IMR-90 (cell line): Measurements from ENCODE around the gene SLC35E3. TPM values are rescaled to one million over a fixed set of nuclear protein-coding genes. Genes with fewer than 3 reads are reported as not detected.
A peak's percentile ranks its signal among the peaks of the same experiment; 100 is the strongest.

Experiments
- ATAC-seq: fragments of 200-7000 bp; cut with Tn5 transposase; 2 replicates; pipeline ENCODE4 v1.9.1; 2020; ENCODE audit warnings: low read depth, mild to moderate bottlenecking, moderate library complexity
- BruUV-seq: library from RNA; stranded (reverse); fragments of 400-500 nt; replicated peaks from 2 replicates; lab custom pipeline; 2021; lab: Mats Ljungman, UMichigan
- CTCF ChIA-PET: fragments of 300-600 bp; formaldehyde crosslinking; extraction: SDS; loops from one replicate; lab custom pipeline; 2021; ENCODE audit warnings: antibody characterized with exemption; lab: Yijun Ruan, JAX
- POLR2A ChIA-PET: fragments of 300-600 bp; sonication (Branson Sonifier 250); formaldehyde crosslinking; loops from one replicate; lab custom pipeline; 2022; ENCODE audit warnings: antibody characterized with exemption; ENCODE audit not compliant: unreplicated experiment; lab: Charles Lee
- DNase-seq: peaks from one replicate; pipeline ENCODE4 v3.0.0; 2013
- H2AFZ ChIP-seq: replicated peaks from 2 replicates; pipeline ENCODE3; 2013; ENCODE audit warnings: low read length, mild to moderate bottlenecking; ENCODE audit not compliant: poor library complexity
- H2AK5ac ChIP-seq: 2 replicates; pipeline ENCODE4 v1.6.1; 2013; ENCODE audit warnings: low read depth, low read length, inconsistent platforms
- H2AK9ac ChIP-seq: replicated peaks from 2 replicates; pipeline ENCODE3; 2013; ENCODE audit warnings: mild to moderate bottlenecking, low read depth, low read length, moderate library complexity; ENCODE audit not compliant: poor library complexity
- H2BK120ac ChIP-seq: 2 replicates; pipeline ENCODE4 v1.6.1; 2013; ENCODE audit warnings: low read depth, low read length, inconsistent platforms
- H2BK15ac ChIP-seq: 3 replicates; pipeline ENCODE4 v1.6.1; 2013; ENCODE audit warnings: low read depth, low read length, inconsistent platforms
- H2BK20ac ChIP-seq: 2 replicates; pipeline ENCODE4 v1.6.1; 2013; ENCODE audit warnings: low read depth, mild to moderate bottlenecking, inconsistent platforms, low read length, moderate library complexity
- H2BK5ac ChIP-seq: 2 replicates; pipeline ENCODE4 v1.6.1; 2013; ENCODE audit warnings: mild to moderate bottlenecking, low read depth, low read length, inconsistent platforms; ENCODE audit not compliant: poor library complexity, severe bottlenecking
- H3K14ac ChIP-seq: replicated peaks from 2 replicates; pipeline ENCODE4 v1.6.1; 2013; ENCODE audit warnings: low read depth, low read length, inconsistent platforms
- H3K18ac ChIP-seq: 2 replicates; pipeline ENCODE4 v1.6.1; 2013; ENCODE audit warnings: low read depth, low read length, control low read depth
- H3K23ac ChIP-seq: 2 replicates; pipeline ENCODE4 v1.6.1; 2013; ENCODE audit warnings: low read depth, low read length, inconsistent platforms
- H3K27ac ChIP-seq: 2 replicates; pipeline ENCODE4 v1.5.1; 2013; ENCODE audit warnings: mild to moderate bottlenecking, control low read depth, low read length; ENCODE audit not compliant: insufficient read depth
- H3K27me3 ChIP-seq: 2 replicates; pipeline ENCODE4 v1.6.1; 2013; ENCODE audit warnings: low read length; ENCODE audit not compliant: control insufficient read depth, insufficient read depth
- H3K36me3 ChIP-seq: 2 replicates; pipeline ENCODE4 v1.6.1; 2013; ENCODE audit warnings: low read length, mixed read lengths; ENCODE audit not compliant: control insufficient read depth, insufficient read depth
- H3K4ac ChIP-seq: 2 replicates; pipeline ENCODE4 v1.6.1; 2013; ENCODE audit warnings: low read depth, low read length, inconsistent platforms
- H3K4me1 ChIP-seq: 2 replicates; pipeline ENCODE4 v1.6.1; 2013; ENCODE audit warnings: low read length, mixed read lengths; ENCODE audit not compliant: control insufficient read depth, insufficient read depth
- H3K4me2 ChIP-seq: 2 replicates; pipeline ENCODE4 v1.6.1; 2013; ENCODE audit warnings: low read depth, mild to moderate bottlenecking, control low read depth, low read length, moderate library complexity
- H3K4me3 ChIP-seq: 2 replicates; pipeline ENCODE4 v1.5.1; 2013; ENCODE audit warnings: low read depth, mild to moderate bottlenecking, control low read depth, low read length, moderate library complexity; ENCODE audit not compliant: insufficient read depth
- H3K56ac ChIP-seq: 2 replicates; pipeline ENCODE4 v1.6.1; 2013; ENCODE audit warnings: low read length, inconsistent platforms; ENCODE audit not compliant: insufficient read depth; ENCODE audit errors: extremely low read depth
- H3K79me1 ChIP-seq, 2 experiments: 2 replicates each; pipeline ENCODE4 v1.6.1; 2013; ENCODE audit warnings: low read length in 2 of 2, inconsistent platforms in 1 of 2, low read depth in 1 of 2
- H3K9ac ChIP-seq: 2 replicates; pipeline ENCODE4 v1.6.1; 2013; ENCODE audit warnings: low read depth, low read length, control low read depth
- H3K9me1 ChIP-seq: 2 replicates; pipeline ENCODE4 v1.6.1; 2013; ENCODE audit warnings: low read length, inconsistent platforms; ENCODE audit not compliant: insufficient read depth
- H3K9me3 ChIP-seq: 2 replicates; pipeline ENCODE4 v1.6.1; 2013; ENCODE audit warnings: low read length; ENCODE audit not compliant: control insufficient read depth, insufficient read depth
- H4K20me1 ChIP-seq: 2 replicates; pipeline ENCODE4 v1.6.1; 2013; ENCODE audit warnings: low read length, inconsistent platforms; ENCODE audit not compliant: insufficient read depth
- H4K5ac ChIP-seq: 2 replicates; pipeline ENCODE4 v1.6.1; 2013; ENCODE audit warnings: mild to moderate bottlenecking, low read depth, low read length, control low read depth
- H4K8ac ChIP-seq, 2 experiments: 2 replicates each; pipeline ENCODE4 v1.6.1; 2013; ENCODE audit warnings: low read depth in 2 of 2, low read length in 2 of 2, control low read depth in 1 of 2, inconsistent platforms in 1 of 2
- H4K91ac ChIP-seq: 2 replicates; pipeline ENCODE4 v1.6.1; 2013; ENCODE audit warnings: low read depth, low read length, inconsistent platforms; ENCODE audit not compliant: insufficient read depth
- BHLHE40 ChIP-seq: fragments of 150-350 bp; IDR thresholded peaks from 2 replicates; pipeline ENCODE4 v1.6.1; 2016; ENCODE audit warnings: mild to moderate bottlenecking, low read depth, low read length
- CEBPB ChIP-seq: IDR thresholded peaks from 2 replicates; pipeline ENCODE4 v1.6.1; 2012; ENCODE audit warnings: low read depth, low read length, improper control_type of control experiment
- CHD1 ChIP-seq: IDR thresholded peaks from 2 replicates; pipeline ENCODE4 v1.6.1; 2012; ENCODE audit warnings: low read depth, low read length, improper control_type of control experiment
- CTCF ChIP-seq: conservative IDR thresholded peaks from 2 replicates; pipeline ENCODE4 v1.5.1; 2012; ENCODE audit warnings: mild to moderate bottlenecking, low read depth, low read length, improper control_type of control experiment
- FOS ChIP-seq: fragments of 150-350 bp; IDR thresholded peaks from 2 replicates; pipeline ENCODE4 v1.6.1; 2016; ENCODE audit warnings: low read depth, low read length
- MAFK ChIP-seq: IDR thresholded peaks from 2 replicates; pipeline ENCODE4 v1.6.1; 2012; ENCODE audit warnings: low read depth, low read length, improper control_type of control experiment
- MAZ ChIP-seq: IDR thresholded peaks from 2 replicates; pipeline ENCODE4 v1.6.1; 2012; ENCODE audit warnings: low read depth, mild to moderate bottlenecking, low read length, improper control_type of control experiment, moderate library complexity, borderline replicate concordance
- MXI1 ChIP-seq: IDR thresholded peaks from 2 replicates; pipeline ENCODE4 v1.6.1; 2012; ENCODE audit warnings: low read depth, mild to moderate bottlenecking, low read length, moderate library complexity, borderline replicate concordance
- NFE2L2 ChIP-seq: fragments of 150-350 bp; IDR thresholded peaks from 2 replicates; pipeline ENCODE4 v1.6.1; 2016; ENCODE audit warnings: low read depth, mild to moderate bottlenecking, low read length
- POLR2A ChIP-seq: IDR thresholded peaks from 2 replicates; pipeline ENCODE4 v1.6.1; 2012; ENCODE audit warnings: mild to moderate bottlenecking, low read depth, low read length
- RFX5 ChIP-seq: IDR thresholded peaks from 2 replicates; pipeline ENCODE4 v1.8.0; 2012; ENCODE audit warnings: low read depth, mild to moderate bottlenecking, low read length, moderate library complexity
- SMC3 ChIP-seq: fragments of 150-350 bp; IDR thresholded peaks from 2 replicates; pipeline ENCODE4 v1.6.1; 2016; ENCODE audit warnings: low read depth, mild to moderate bottlenecking, antibody characterized with exemption, low read length, moderate library complexity
- USF2 ChIP-seq: fragments of 150-350 bp; IDR thresholded peaks from 2 replicates; pipeline ENCODE4 v1.6.1; 2017; ENCODE audit warnings: mild to moderate bottlenecking, antibody characterized with exemption, low read length, low read depth
- WGBS, 2 experiments: methylation state at CpG; one replicate each; pipeline versions ENCODE4 v1.1.5 to v1.1.7; 2013; ENCODE audit warnings: missing lambda C conversion rate in 2 of 2; ENCODE audit not compliant: insufficient read length in 1 of 2; ENCODE audit errors: extremely low coverage in 2 of 2; 5-methylcytosine and 5-hydroxymethylcytosine counted together
- dilution Hi-C: fragments of 300-500 bp; cut with HindIII; formaldehyde crosslinking; loops from one replicate; pipeline ENCODE4 v1.14.3; 2018; ENCODE audit warnings: low sequenced_read_pairs; ENCODE audit not compliant: unreplicated experiment
- in situ Hi-C: fragments of 300-500 bp; cut with MboI; formaldehyde crosslinking; loops from 3 replicates; pipeline ENCODE4 v1.14.3; 2019; ENCODE audit warnings: low sequenced_read_pairs, inconsistent platforms, mixed read lengths
- intact Hi-C: fragments of 100-400 bp; cut with micrococcal nuclease; formaldehyde crosslinking; loops from 2 replicates; pipeline ENCODE4 v1.10.0; 2022
- polyA plus RNA-seq, 3 experiments: library from polyadenylated mRNA; depleted of rRNA; stranded (reverse); fragments of >200 nt; gene quantifications; 2 replicates each; pipeline ENCODE4 v1.2.3, GENCODE V29; 2012; ENCODE audit warnings: low replicate concordance in 1 of 3
- total RNA-seq: library from RNA; depleted of rRNA; stranded (reverse); fragments of >200 nt; gene quantifications from 2 replicates; pipeline ENCODE4 v1.2.3, GENCODE V29; 2012

The SLC35E3 gene
- total and polyA plus RNA-seq, 2 of the 4 experiments (the other 2 are of a cell fraction): 3.6 to 5.1 TPM

GRCh38 chr12:68823696-68824095 is 77.7 kb downstream of the SLC35E3 start:
- peak; percentile 22; the same call in 1 of the 2 replicates for ATAC-seq
- H3K4me3 ChIP-seq: no peak overlapping the region
- no peak overlapping the region for H2AFZ ChIP-seq
- 0 out of 2 replicates have a peak overlapping the region, but pooled peaks have one; percentile 32 for H3K4me2 ChIP-seq
- no peak overlapping the region for H2BK20ac ChIP-seq
- in situ Hi-C loops: no loop called here
- no peak overlapping the region for H2BK5ac ChIP-seq
- ChIA-PET CTCF (no interaction called here), POLR2A (no interaction called here)
- H4K8ac ChIP-seq: no peak overlapping the region
- H4K91ac ChIP-seq: no peak overlapping the region
- peaks cover 6% of the 10 kb centered on the region; the same call in 1 of the 2 replicates for H3K4me1 ChIP-seq
- DNase-seq: no peak
- peaks cover 4% of the 10 kb centered on the region for H3K9me1 ChIP-seq
- H3K14ac ChIP-seq: no peak overlapping the region
- dilution Hi-C loops: no loop called here
- no peak overlapping the region for H2BK120ac ChIP-seq
- no peak overlapping the region for H2BK15ac ChIP-seq
- no peak overlapping the region for H3K18ac ChIP-seq
- intact Hi-C loops: no loop called here
- no peak overlapping the region for H3K4ac ChIP-seq
- H3K79me1 ChIP-seq: peaks cover 32 to 33% of the 10 kb centered on the region in 2 experiments
- BruUV-seq: TSS peak; percentile 2
- TF ChIP-seq FOS: no peak
- no peak for TF ChIP-seq SMC3
- no peak for TF ChIP-seq POLR2A
- TF ChIP-seq BHLHE40: no peak
- TF ChIP-seq USF2: no peak
- no peak for TF ChIP-seq CTCF
- TF ChIP-seq NFE2L2: no peak
- TF ChIP-seq CEBPB: no peak
- TF ChIP-seq RFX5: no peak
- TF ChIP-seq MAFK: no peak
- TF ChIP-seq MAZ: no peak
- TF ChIP-seq CHD1: no peak
- TF ChIP-seq MXI1: no peak
- no peak overlapping the region for H2AK5ac ChIP-seq
- no peak overlapping the region for H2AK9ac ChIP-seq
- H3K9me3 ChIP-seq: no peaks in the 10 kb centered on the region
- no peaks in the 10 kb centered on the region for H3K27me3 ChIP-seq
- H3K9ac ChIP-seq: no peak overlapping the region
- H3K23ac ChIP-seq: no peak overlapping the region; the same call in 1 of the 2 replicates
- peaks cover 41% of the 10 kb centered on the region for H4K20me1 ChIP-seq
- H4K5ac ChIP-seq: peak overlapping the region; percentile 37; the same call in 1 of the 2 replicates
- no peak overlapping the region for H3K56ac ChIP-seq
- no peak overlapping the region for H3K27ac ChIP-seq
- WGBS, 2 experiments: 100% methylated on average over 2 of the region's 3 CpGs; no CpG with 5 or more reads in 1 of the 2 experiments
- H3K36me3 ChIP-seq: peaks cover 50% of the 10 kb centered on the region
